ENCODE measurements around the gene PHC2.

- TF ChIP-seq REST (IDR thresholded peaks at IDR 0.05; ENCODE audit: low read depth): no peak
- TF ChIP-seq TEAD4 (IDR thresholded peaks at IDR 0.05): no peak
- no peak for TF ChIP-seq TAF1 (IDR thresholded peaks at IDR 0.05; ENCODE audit: low read depth)
Observed at GRCh38 chr1:33377756-33378155, 53.1 kb downstream of the PHC2 start.
